ENCODE measurements around the gene CSTF3. TPM values are rescaled to one million over a fixed set of nuclear protein-coding genes. Genes with fewer than 3 reads are reported as not detected.

CSTF3 gene
- total RNA-seq, 1 experiment from 2014 or later, result 45.6 TPM

DNA sequence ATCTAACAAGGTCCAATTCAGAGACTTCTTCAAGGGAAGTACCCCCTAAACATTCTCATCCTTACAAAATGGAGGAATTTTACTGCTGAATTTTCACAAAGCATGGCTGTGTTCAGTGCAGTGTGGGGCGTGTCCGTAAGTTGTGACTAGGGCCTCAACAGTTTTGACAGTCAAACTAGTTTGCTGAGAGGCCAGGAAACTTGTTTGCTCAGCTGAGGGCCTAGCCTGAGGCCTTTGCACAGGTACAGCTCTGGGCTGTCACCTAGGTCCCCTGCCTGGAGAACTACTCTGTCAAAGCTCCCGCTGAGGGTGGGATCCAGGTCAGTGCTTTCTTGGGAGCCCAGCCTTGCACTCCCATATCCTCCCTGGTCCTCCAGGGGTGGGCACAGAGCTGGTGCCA is 94.0 kb downstream of the CSTF3 start:
- no peaks in the 10 kb centered on the region for H3K27me3 ChIP-seq (replicated peaks; ENCODE audit: control insufficient read depth, insufficient read depth, low read length)
- no peak for TF ChIP-seq CTCF (IDR thresholded peaks at IDR 0.05; ENCODE audit: insufficient read depth in 1 of 2, low read depth in 1 of 2, low read length in 1 of 2, severe bottlenecking in 1 of 2, unreplicated experiment in 1 of 2)
- no TSS peak for BruUV-seq (replicated peaks)
- Mint-ChIP-seq H3K36me3 (ENCODE audit: insufficient read depth, unreplicated experiment) (peaks cover 52% of the 10 kb centered on the region), H3K4me1 (ENCODE audit: low read depth, unreplicated experiment) (peaks cover 10% of the 10 kb centered on the region), H3K9me3 (ENCODE audit: unreplicated experiment) (no peaks in the 10 kb centered on the region), H3K27ac (ENCODE audit: unreplicated experiment) (no peak overlapping the region), H3K27me3 (ENCODE audit: insufficient read depth, unreplicated experiment) (no peaks in the 10 kb centered on the region), H3K4me3 (ENCODE audit: unreplicated experiment) (no peak overlapping the region)
- intact Hi-C loops (cut with micrococcal nuclease; ENCODE audit: unreplicated experiment), result loop anchor here (5.0 kb wide), 1 partner anchor 175 kb away; the partner anchor contains the start of gene QSER1
- no peak overlapping the region for H3K4me3 ChIP-seq (ENCODE audit: low read depth, low read length)
- CTCF ChIA-PET, result no interaction called here
- POLR2A ChIA-PET, result no interaction called here
- H3K36me3 ChIP-seq (ENCODE audit: control insufficient read depth, insufficient read depth, low read length), result peaks cover 12% of the 10 kb centered on the region
- peaks cover 10% of the 10 kb centered on the region for H3K4me1 ChIP-seq
- peak; percentile 48 to 53 for DNase-seq
- H3K9me3 ChIP-seq, result no peaks in the 10 kb centered on the region

GRCh38 chr11:33065445-33066178 is 95.7 kb downstream of the CSTF3 start:
- peaks cover 22% of the 10 kb centered on the region for H3K4me1 ChIP-seq
- intact Hi-C loops (cut with micrococcal nuclease; ENCODE audit: unreplicated experiment), result loop anchor here (1.0 to 5.0 kb wide), 6 partner anchors 26 to 257 kb away; partner anchors contain the start of genes QSER1 and TCP11L1
- Mint-ChIP-seq H3K4me3 (ENCODE audit: unreplicated experiment) (no peak overlapping the region), H3K4me1 (ENCODE audit: low read depth, unreplicated experiment) (peaks cover 15% of the 10 kb centered on the region), H3K27ac (ENCODE audit: unreplicated experiment) (no peak overlapping the region), H3K27me3 (ENCODE audit: insufficient read depth, unreplicated experiment) (no peaks in the 10 kb centered on the region), H3K9me3 (ENCODE audit: unreplicated experiment) (no peaks in the 10 kb centered on the region), H3K36me3 (ENCODE audit: insufficient read depth, unreplicated experiment) (peaks cover 40% of the 10 kb centered on the region)
- H3K9me3 ChIP-seq, result no peaks in the 10 kb centered on the region
- no TSS peak for BruUV-seq (replicated peaks)
- TF ChIP-seq CTCF (IDR thresholded peaks at IDR 0.05; ENCODE audit: insufficient read depth in 1 of 2, low read depth in 1 of 2, low read length in 1 of 2, severe bottlenecking in 1 of 2, unreplicated experiment in 1 of 2), result peak; percentile 95 to 99
- no peak overlapping the region for H3K4me3 ChIP-seq (ENCODE audit: low read depth, low read length)
- H3K36me3 ChIP-seq (ENCODE audit: control insufficient read depth, insufficient read depth, low read length), result peaks cover 12% of the 10 kb centered on the region
- DNase-seq, result peak; percentile 84 to 86
- POLR2A ChIA-PET, result interaction anchor here (1.3 kb wide), 1 partner anchor 26 kb away, joined by 7 read pairs; the partner anchor contains the start of gene TCP11L1
- no peaks in the 10 kb centered on the region for H3K27me3 ChIP-seq (replicated peaks; ENCODE audit: control insufficient read depth, insufficient read depth, low read length)
- CTCF ChIA-PET, result interaction anchor here (0.6 to 1.7 kb wide), 21 partner anchors 8 to 236 kb away, joined by 3 to 15 read pairs (median 4); partner anchors contain the start of genes CSTF3, DEPDC7, PRRG4 and QSER1

GRCh38 chr11:33064866-33065265 is 96.4 kb downstream of the CSTF3 start:
- Mint-ChIP-seq H3K27ac (ENCODE audit: unreplicated experiment) (no peak overlapping the region), H3K4me1 (ENCODE audit: low read depth, unreplicated experiment) (peaks cover 23% of the 10 kb centered on the region), H3K9me3 (ENCODE audit: unreplicated experiment) (no peaks in the 10 kb centered on the region), H3K4me3 (ENCODE audit: unreplicated experiment) (no peak overlapping the region), H3K36me3 (ENCODE audit: insufficient read depth, unreplicated experiment) (peaks cover 36% of the 10 kb centered on the region), H3K27me3 (ENCODE audit: insufficient read depth, unreplicated experiment) (no peaks in the 10 kb centered on the region)
- peaks cover 30% of the 10 kb centered on the region for H3K4me1 ChIP-seq
- no peak for DNase-seq
- H3K9me3 ChIP-seq, result no peaks in the 10 kb centered on the region
- H3K36me3 ChIP-seq (ENCODE audit: control insufficient read depth, insufficient read depth, low read length), result peaks cover 16% of the 10 kb centered on the region
- CTCF ChIA-PET, result interaction anchor here (0.6 to 1.7 kb wide), 15 partner anchors 25 to 235 kb away, joined by 3 to 15 read pairs (median 5); partner anchors contain the start of genes DEPDC7, PRRG4, QSER1 and TCP11L1
- POLR2A ChIA-PET, result interaction anchor here (1.3 kb wide), 1 partner anchor 25 kb away, joined by 7 read pairs; the partner anchor contains the start of gene TCP11L1
- no peak overlapping the region for H3K4me3 ChIP-seq (ENCODE audit: low read depth, low read length)
- intact Hi-C loops (cut with micrococcal nuclease; ENCODE audit: unreplicated experiment), result loop anchor here (1.0 to 5.0 kb wide), 6 partner anchors 26 to 256 kb away; partner anchors contain the start of genes QSER1 and TCP11L1
- no peaks in the 10 kb centered on the region for H3K27me3 ChIP-seq (replicated peaks; ENCODE audit: control insufficient read depth, insufficient read depth, low read length)
- TF ChIP-seq CTCF (IDR thresholded peaks at IDR 0.05; ENCODE audit: insufficient read depth in 1 of 2, low read depth in 1 of 2, low read length in 1 of 2, severe bottlenecking in 1 of 2, unreplicated experiment in 1 of 2), result no peak
- BruUV-seq (replicated peaks), result no TSS peak
